OCI-LY7 (cell line): ENCODE data around the gene GABPB1. TPM values are rescaled to one million over a fixed set of nuclear protein-coding genes. Genes with fewer than 3 reads are reported as not detected.

Experiments used
- BruUV-seq: library from RNA; stranded (reverse); fragments of 400-500 nt; replicated peaks from 2 replicates; lab custom pipeline; 2021; lab: Mats Ljungman, UMichigan
- CTCF ChIA-PET: fragments of 300-600 bp; sonication (Branson Sonifier 250); formaldehyde crosslinking; loops from one replicate; lab custom pipeline; 2022; ENCODE audit warnings: antibody characterized with exemption; ENCODE audit not compliant: unreplicated experiment; lab: Charles Lee
- POLR2A ChIA-PET: fragments of 300-600 bp; sonication (Branson Sonifier 250); formaldehyde crosslinking; loops from one replicate; lab custom pipeline; 2022; ENCODE audit warnings: antibody characterized with exemption; lab: Charles Lee
- DNase-seq: peaks from one replicate; pipeline ENCODE4 v3.0.0-alpha.2; 2015; ENCODE audit warnings: low spot score
- H2AFZ ChIP-seq: fragments of 200-600 bp; sonication (generic), shearing (Covaris generic); 2 replicates; pipeline ENCODE4 v1.6.1; 2014; ENCODE audit warnings: mild to moderate bottlenecking, antibody characterized with exemption, low read length, moderate library complexity
- H3K27ac ChIP-seq: fragments of 200-600 bp; sonication (generic); 2 replicates; pipeline ENCODE4 v1.5.1; 2014; ENCODE audit warnings: mixed run types, low read depth, mild to moderate bottlenecking, moderate library complexity, low read length, inconsistent platforms; ENCODE audit not compliant: poor library complexity, severe bottlenecking
- H3K36me3 ChIP-seq: fragments of 200-600 bp; sonication (generic); 2 replicates; pipeline ENCODE4 v1.6.1; 2014; ENCODE audit warnings: mild to moderate bottlenecking, antibody characterized with exemption, low read length, moderate library complexity, mixed read lengths; ENCODE audit not compliant: insufficient read depth
- H3K4me1 ChIP-seq: fragments of 200-600 bp; sonication (generic); 2 replicates; pipeline ENCODE4 v1.5.1; 2014; ENCODE audit warnings: mild to moderate bottlenecking, low read length; ENCODE audit not compliant: insufficient read depth, poor library complexity, severe bottlenecking
- H3K4me2 ChIP-seq: fragments of 200-600 bp; sonication (generic); 2 replicates; pipeline ENCODE4 v1.6.1; 2014; ENCODE audit warnings: mild to moderate bottlenecking, low read length
- H3K4me3 ChIP-seq: fragments of 200-600 bp; sonication (generic); 2 replicates; pipeline ENCODE4 v1.5.1; 2014; ENCODE audit warnings: mild to moderate bottlenecking, low read depth, low read length; ENCODE audit not compliant: poor library complexity, severe bottlenecking
- H3K79me2 ChIP-seq: fragments of 200-600 bp; sonication (generic); 2 replicates; pipeline ENCODE4 v1.6.1; 2016; ENCODE audit warnings: low read depth, mild to moderate bottlenecking, low read length, moderate library complexity, mixed read lengths; ENCODE audit not compliant: insufficient read depth
- H3K9me2 ChIP-seq: fragments of 200-600 bp; sonication (generic); 2 replicates; pipeline ENCODE4 v1.6.1; 2016; ENCODE audit warnings: mild to moderate bottlenecking, low read length, mixed read lengths; ENCODE audit not compliant: insufficient read depth
- H3K9me3 ChIP-seq: fragments of 200-600 bp; sonication (generic); 2 replicates; pipeline ENCODE4 v1.6.1; 2014; ENCODE audit warnings: mild to moderate bottlenecking, mixed run types, low read length, mixed read lengths
- H4K20me1 ChIP-seq: fragments of 200-600 bp; sonication (generic); 2 replicates; pipeline ENCODE4 v1.6.1; 2014; ENCODE audit warnings: mild to moderate bottlenecking, antibody characterized with exemption, low read length, moderate library complexity, mixed read lengths; ENCODE audit not compliant: insufficient read depth
- CTCF ChIP-seq: fragments of 200-600 bp; sonication (generic); conservative IDR thresholded peaks from 2 replicates; pipeline ENCODE4 v1.5.1; 2014; ENCODE audit warnings: mild to moderate bottlenecking, antibody characterized with exemption, low read length, moderate library complexity, mixed read lengths
- EZH2phosphoT487 ChIP-seq: fragments of 200-600 bp; sonication (generic); IDR thresholded peaks from 2 replicates; pipeline ENCODE4 v1.6.1; 2018; ENCODE audit warnings: low read depth, borderline replicate concordance, mild to moderate bottlenecking, mixed run types, antibody characterized with exemption, low read length, moderate library complexity, mixed read lengths
- intact Hi-C: fragments of 100-400 bp; cut with micrococcal nuclease; formaldehyde crosslinking; loops from one replicate; pipeline ENCODE4 v1.10.0; 2022; ENCODE audit not compliant: unreplicated experiment
- total RNA-seq, 2 experiments: library from RNA; depleted of rRNA in 1 of 2; stranded (reverse); fragments of >200 nt in 1 of 2; shearing (Covaris generic) in 1 of 2; gene quantifications; 2 replicates each; pipeline ENCODE4 v1.2.3, GENCODE V29; 2014 to 2022

GABPB1 gene
- total RNA-seq, 2 experiments from 2014 or later, result 32.6 to 53.3 TPM

- H3K4me2 ChIP-seq, result no peak overlapping the region
- POLR2A ChIA-PET, result no interaction called here
These were observed 126.1 kb downstream of the GABPB1 start for GRCh38 chr15:50228866-50229265.

GRCh38 chr15:50227076-50227475 is 127.9 kb downstream of the GABPB1 start:
- Histone ChIP-seq H2AFZ (no peak overlapping the region), H3K9me2 (no peaks in the 10 kb centered on the region), H4K20me1 (no peaks in the 10 kb centered on the region), H3K27ac (no peak overlapping the region), H3K4me2 (no peak overlapping the region), H3K4me3 (no peak overlapping the region), H3K4me1 (no peaks in the 10 kb centered on the region), H3K79me2 (no peaks in the 10 kb centered on the region), H3K36me3 (no peaks in the 10 kb centered on the region), H3K9me3 (no peaks in the 10 kb centered on the region)
- ChIA-PET CTCF (interaction anchor here (0.6 kb wide), 1 partner anchor 1495 kb away, joined by 5 read pairs; no protein-coding TSS in a partner anchor), POLR2A (no interaction called here)
- DNase-seq, result no peak
- no peak for TF ChIP-seq EZH2phosphoT487
- no peak for TF ChIP-seq CTCF
- intact Hi-C loops, result no loop called here
- no TSS peak for BruUV-seq

More at GRCh38 chr15:50228866-50229265, 126.1 kb downstream of the GABPB1 start:
- Histone ChIP-seq H3K9me3 (no peaks in the 10 kb centered on the region), H2AFZ (no peak overlapping the region), H3K79me2 (no peaks in the 10 kb centered on the region), H3K27ac (no peak overlapping the region), H3K4me1 (no peaks in the 10 kb centered on the region), H3K9me2 (no peaks in the 10 kb centered on the region), H3K36me3 (no peaks in the 10 kb centered on the region), H3K4me3 (no peak overlapping the region), H4K20me1 (no peaks in the 10 kb centered on the region)
- no peak for TF ChIP-seq CTCF
- TF ChIP-seq EZH2phosphoT487, result no peak
- no peak for DNase-seq
- CTCF ChIA-PET, result no interaction called here
- no TSS peak for BruUV-seq
- intact Hi-C loops, result no loop called here

GRCh38 chr15:50225938-50226337 is 129.1 kb downstream of the GABPB1 start:
- ChIA-PET POLR2A (interaction anchor here (0.5 to 0.7 kb wide), 2 partner anchors 9 to 13 kb away, joined by 3 to 4 read pairs; no protein-coding TSS in a partner anchor), CTCF (no interaction called here)
- Histone ChIP-seq H4K20me1 (no peaks in the 10 kb centered on the region), H3K4me1 (no peaks in the 10 kb centered on the region), H3K36me3 (no peaks in the 10 kb centered on the region), H3K27ac (no peak overlapping the region), H3K4me2 (no peak overlapping the region), H3K79me2 (no peaks in the 10 kb centered on the region), H2AFZ (no peak overlapping the region), H3K9me2 (no peaks in the 10 kb centered on the region), H3K9me3 (no peaks in the 10 kb centered on the region), H3K4me3 (no peak overlapping the region)
- DNase-seq, result no peak
- BruUV-seq, result no TSS peak
- intact Hi-C loops, result no loop called here
- TF ChIP-seq CTCF, result no peak
- TF ChIP-seq EZH2phosphoT487, result no peak
